IPS DF 6.9 (cell line): Measurements from ENCODE around the gene FKBP10.

ENCODE experiments used
- DNase-seq: peaks from one replicate; pipeline ENCODE4 v3.0.0-alpha.2; 2013; ENCODE audit warnings: low read depth, low spot score
- H3K27ac ChIP-seq: one replicate; pipeline ENCODE4 v1.5.1; 2013; ENCODE audit warnings: low read length, control low read depth
- H3K27me3 ChIP-seq: 2 replicates; pipeline ENCODE4 v1.6.1; 2013; ENCODE audit warnings: mild to moderate bottlenecking, low read length; ENCODE audit not compliant: control insufficient read depth, insufficient read depth
- H3K36me3 ChIP-seq: 2 replicates; pipeline ENCODE4 v1.6.1; 2013; ENCODE audit warnings: low read length; ENCODE audit not compliant: control insufficient read depth, insufficient read depth
- H3K4me1 ChIP-seq: 2 replicates; pipeline ENCODE4 v1.6.1; 2013; ENCODE audit warnings: low read length; ENCODE audit not compliant: control insufficient read depth, insufficient read depth
- H3K4me3 ChIP-seq: 2 replicates; pipeline ENCODE4 v1.5.1; 2013; ENCODE audit warnings: mild to moderate bottlenecking, low read length
- H3K9me3 ChIP-seq: 2 replicates; pipeline ENCODE4 v1.6.1; 2013; ENCODE audit warnings: low read length, inconsistent platforms; ENCODE audit not compliant: control insufficient read depth, insufficient read depth
- WGBS: extraction: QIAGEN DNeasy Blood & Tissue Kit; methylation state at CpG from one replicate; pipeline ENCODE4 v1.1.7; 2013; ENCODE audit warnings: mixed read lengths, missing lambda C conversion rate; ENCODE audit not compliant: insufficient read length, insufficient coverage; 5-methylcytosine and 5-hydroxymethylcytosine counted together

The FKBP10 gene

DNA sequence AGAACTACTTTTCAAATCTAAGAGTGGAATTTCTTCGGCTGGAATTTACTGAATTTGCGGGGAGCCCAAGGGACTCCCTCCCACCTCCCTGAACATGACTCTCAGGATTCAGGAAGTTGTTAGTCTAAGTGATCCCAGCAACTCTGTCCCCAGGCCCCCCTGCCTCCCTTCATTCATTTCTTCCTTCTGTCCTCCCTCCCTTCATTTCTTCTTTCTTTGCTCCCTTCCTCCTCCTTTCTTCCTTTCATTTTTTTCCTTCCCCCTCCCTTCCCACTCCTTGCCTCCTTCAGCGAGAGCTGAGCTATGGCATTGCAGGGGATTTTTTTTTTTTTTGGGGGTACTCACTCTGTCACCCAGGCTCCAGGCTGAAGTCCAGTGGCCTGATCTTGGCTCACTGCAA is 15.4 kb upstream of the FKBP10 start:
- Histone ChIP-seq H3K27me3 (no peaks in the 10 kb centered on the region), H3K4me3 (no peak overlapping the region), H3K27ac (no peak overlapping the region), H3K9me3 (no peaks in the 10 kb centered on the region), H3K4me1 (peaks cover 10% of the 10 kb centered on the region), H3K36me3 (no peaks in the 10 kb centered on the region)
- no peak for DNase-seq
- WGBS: no CpG with 5 or more reads among the region's 3 CpGs

DNA sequence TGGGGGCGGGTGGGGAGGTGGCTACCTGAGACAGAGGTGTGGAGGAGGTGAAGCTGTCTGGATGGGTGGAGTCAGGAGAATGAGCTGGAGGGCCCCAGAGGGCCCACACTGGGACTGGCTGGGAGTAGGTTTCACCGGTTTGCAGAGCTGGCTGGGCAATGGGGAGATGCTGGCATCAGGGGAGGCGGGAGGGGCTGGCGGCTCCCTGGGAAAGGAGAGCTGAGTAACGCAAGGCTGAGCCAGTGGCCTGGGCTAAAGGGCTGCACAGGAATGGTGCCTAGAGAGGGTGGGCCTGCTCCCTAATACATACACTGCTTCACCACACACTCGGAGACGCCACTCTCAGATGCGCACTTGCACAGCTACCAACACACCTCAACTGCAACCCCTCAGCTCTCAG is 13.4 kb upstream of the FKBP10 start:
- H3K36me3 ChIP-seq: no peaks in the 10 kb centered on the region
- no peak overlapping the region for H3K4me3 ChIP-seq
- no peak for DNase-seq
- WGBS: no CpG with 5 or more reads among the region's 8 CpGs
- no peaks in the 10 kb centered on the region for H3K27me3 ChIP-seq
- H3K27ac ChIP-seq: no peak overlapping the region
- H3K4me1 ChIP-seq: peaks cover 4% of the 10 kb centered on the region
- no peaks in the 10 kb centered on the region for H3K9me3 ChIP-seq

DNA sequence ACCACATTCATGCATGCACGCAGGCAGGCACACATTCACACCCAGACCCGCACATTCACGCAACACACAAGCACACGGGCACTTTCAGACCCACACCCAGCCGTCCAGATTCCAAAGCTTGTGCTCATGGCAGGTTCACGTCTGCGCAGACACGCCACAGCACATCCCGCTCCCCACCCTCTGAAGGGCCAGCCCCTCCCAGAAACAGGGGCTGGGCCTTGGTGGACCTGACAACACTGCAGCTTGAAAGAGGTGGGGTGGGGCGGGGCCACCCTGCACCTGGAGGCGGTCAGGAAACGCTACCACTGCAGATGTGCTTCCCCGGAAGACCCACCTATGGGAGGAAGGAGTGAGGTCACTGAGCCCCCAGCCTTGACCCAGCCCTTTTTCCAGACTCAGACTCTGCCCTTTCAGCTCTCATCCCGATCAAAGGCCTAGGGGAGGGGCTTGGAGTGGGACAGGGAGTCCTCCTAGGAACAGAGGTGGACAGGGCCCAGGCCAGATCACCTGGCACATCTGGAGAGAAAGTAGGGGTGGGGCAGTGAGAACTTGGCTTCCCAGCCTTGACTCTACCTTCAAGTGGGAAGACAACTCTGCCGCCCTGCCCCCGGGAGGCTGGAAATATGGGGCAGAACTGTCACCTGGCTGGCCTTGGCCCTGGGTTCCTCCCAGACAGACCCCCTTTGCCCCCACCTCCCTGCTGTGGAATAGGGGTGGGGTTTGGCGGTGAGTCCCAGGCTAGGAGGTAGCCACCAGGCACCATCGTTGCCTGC is 12.0 kb upstream of the FKBP10 start:
- WGBS: no CpG with 5 or more reads among the region's 18 CpGs
- Histone ChIP-seq H3K4me1 (peaks cover 4% of the 10 kb centered on the region), H3K27ac (no peak overlapping the region), H3K4me3 (no peak overlapping the region), H3K36me3 (no peaks in the 10 kb centered on the region), H3K27me3 (no peaks in the 10 kb centered on the region), H3K9me3 (no peaks in the 10 kb centered on the region)
- peak; percentile 83 for DNase-seq

DNA sequence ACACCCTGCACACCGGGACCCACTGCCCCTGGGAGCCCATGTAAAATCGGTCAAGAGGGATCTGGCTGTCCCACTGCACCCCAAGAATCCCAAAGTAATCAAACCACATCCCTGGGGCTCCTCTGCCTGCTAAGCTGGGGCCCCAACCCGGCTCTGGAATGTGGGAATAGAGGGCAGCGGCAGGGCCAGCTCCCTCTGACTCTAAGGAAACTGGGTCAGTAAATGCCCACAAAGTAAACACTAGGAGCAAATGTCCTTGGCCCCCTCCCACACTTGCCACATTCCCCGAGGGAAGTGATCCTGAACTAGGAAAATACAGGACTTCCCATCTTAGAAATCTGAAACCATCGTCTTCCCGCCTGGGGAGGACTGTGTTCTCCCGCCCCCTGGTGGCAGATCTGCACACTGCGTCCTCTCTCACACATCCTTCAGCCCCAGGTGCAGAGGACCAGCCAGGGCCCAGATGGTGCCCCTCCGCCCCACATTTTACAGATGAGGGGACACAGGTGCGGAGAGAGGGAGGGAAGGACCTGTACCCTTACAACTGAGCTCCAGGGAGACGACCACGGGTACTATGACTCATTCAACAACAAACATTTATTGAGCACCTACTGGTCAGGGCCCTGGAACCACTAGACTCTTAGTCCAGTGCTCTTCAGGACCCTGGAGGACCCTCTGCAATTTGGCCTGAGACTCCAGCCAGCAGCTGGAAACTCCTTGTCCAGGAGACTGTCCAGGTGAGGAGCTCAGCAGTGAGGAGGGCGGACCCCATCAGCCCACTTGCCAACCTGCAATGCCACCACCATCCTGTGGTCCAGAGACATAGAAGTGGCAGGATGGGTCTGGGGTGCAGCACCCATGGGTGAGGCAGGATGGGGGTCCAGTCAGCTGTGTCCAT is 11.2 kb upstream of the FKBP10 start:
- H3K4me3 ChIP-seq: no peak overlapping the region
- H3K27me3 ChIP-seq: no peaks in the 10 kb centered on the region
- H3K4me1 ChIP-seq: peaks cover 4% of the 10 kb centered on the region
- peak; percentile 81 for DNase-seq
- no peaks in the 10 kb centered on the region for H3K9me3 ChIP-seq
- no peaks in the 10 kb centered on the region for H3K36me3 ChIP-seq
- H3K27ac ChIP-seq: no peak overlapping the region
- no CpG with 5 or more reads among the region's 14 CpGs for WGBS

DNA sequence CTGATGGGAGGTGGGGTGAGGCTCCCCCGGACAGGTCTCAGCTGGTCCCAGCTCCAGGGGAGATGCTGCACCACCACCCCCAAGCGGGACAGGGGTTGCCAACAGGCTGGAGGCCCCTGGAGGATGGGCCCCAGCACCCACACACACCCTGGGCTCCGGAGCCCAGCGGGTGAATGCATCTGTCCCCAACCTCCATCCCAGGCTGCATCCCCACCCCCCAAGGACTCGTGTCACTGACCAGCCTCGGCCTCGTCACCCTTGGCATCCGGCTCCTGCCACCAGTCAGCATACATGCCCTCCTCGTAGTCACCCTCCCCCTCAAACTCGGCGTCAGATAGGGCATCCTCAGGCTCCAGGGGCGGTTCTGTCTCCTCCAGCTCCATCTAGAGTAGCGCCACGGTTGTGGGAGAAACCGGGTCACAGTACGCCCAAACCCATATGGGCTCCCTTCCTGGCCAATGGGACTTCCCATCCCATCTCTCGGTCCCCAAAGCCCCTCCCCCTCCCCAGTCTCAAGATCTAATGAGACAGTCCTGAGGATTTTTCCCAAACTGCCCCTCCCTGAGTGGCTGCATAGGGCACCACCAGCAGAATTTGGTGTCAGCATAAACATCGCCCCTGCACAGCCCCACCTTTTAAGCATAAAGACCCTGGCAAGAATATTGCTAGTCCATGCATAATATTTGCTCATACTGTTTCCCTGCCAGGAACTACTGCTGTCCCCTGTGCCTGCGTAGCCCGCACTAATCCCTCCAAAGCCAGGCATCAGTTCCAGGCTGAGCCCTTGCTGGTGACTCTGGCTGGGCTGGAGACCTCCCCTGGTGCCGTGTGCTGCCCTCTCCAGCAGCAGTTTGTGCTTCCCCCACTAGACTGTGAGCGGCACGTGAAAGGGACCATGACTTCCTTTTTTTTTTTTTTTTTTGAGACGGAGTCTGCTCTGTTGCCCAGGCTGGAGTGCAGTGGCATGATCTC is 9.5 kb upstream of the FKBP10 start:
- no peak for DNase-seq

DNA sequence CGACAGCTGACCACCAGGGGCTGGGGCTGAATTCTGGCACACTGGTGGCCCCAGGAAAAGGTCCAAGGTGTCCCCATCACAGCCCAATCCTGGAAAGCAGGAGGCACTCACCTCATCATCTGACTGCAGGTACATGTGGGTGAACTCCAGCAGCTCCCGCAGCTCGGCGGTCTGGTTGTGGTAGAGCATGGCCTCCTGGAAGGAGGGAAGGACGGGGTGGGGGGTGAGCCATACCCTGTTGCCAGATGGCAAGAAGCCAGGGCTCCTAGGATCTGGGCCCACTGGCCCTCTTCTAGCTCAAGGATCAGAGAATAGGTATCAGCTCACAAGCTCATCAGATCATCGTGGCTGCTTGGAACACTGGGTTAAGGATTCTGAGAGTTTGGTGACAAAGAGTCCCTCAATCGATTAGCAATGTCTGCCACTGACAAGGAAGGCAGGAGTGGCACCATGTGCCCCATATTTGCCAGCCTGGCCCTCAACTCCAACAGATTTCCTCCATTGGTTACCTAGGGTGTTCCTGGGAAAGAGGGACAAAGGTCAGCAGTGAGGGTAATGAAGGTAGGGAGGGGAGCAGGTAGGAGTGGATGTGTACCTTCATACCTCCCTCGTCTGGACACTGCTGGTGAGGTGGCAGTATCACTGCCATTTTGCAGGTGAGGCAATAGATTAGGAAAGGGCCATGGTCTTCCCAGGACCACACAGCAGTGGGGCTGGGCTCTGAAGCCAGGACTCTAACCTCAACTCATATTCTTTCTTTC is 5.9 kb upstream of the FKBP10 start:
- Histone ChIP-seq H3K4me1 (no peaks in the 10 kb centered on the region; the same call in 1 of the 2 replicates), H3K27me3 (no peaks in the 10 kb centered on the region), H3K36me3 (no peaks in the 10 kb centered on the region), H3K9me3 (no peaks in the 10 kb centered on the region), H3K4me3 (no peak overlapping the region), H3K27ac (no peak overlapping the region)
- DNase-seq: no peak
- WGBS: no CpG with 5 or more reads among the region's 8 CpGs

More for the DNA sequence above, 9.5 kb upstream of the FKBP10 start:
- Histone ChIP-seq H3K27me3 (no peaks in the 10 kb centered on the region), H3K27ac (no peak overlapping the region), H3K9me3 (no peaks in the 10 kb centered on the region), H3K4me3 (no peak overlapping the region), H3K4me1 (peaks cover 4% of the 10 kb centered on the region), H3K36me3 (no peaks in the 10 kb centered on the region)
- no CpG with 5 or more reads among the region's 24 CpGs for WGBS

DNA sequence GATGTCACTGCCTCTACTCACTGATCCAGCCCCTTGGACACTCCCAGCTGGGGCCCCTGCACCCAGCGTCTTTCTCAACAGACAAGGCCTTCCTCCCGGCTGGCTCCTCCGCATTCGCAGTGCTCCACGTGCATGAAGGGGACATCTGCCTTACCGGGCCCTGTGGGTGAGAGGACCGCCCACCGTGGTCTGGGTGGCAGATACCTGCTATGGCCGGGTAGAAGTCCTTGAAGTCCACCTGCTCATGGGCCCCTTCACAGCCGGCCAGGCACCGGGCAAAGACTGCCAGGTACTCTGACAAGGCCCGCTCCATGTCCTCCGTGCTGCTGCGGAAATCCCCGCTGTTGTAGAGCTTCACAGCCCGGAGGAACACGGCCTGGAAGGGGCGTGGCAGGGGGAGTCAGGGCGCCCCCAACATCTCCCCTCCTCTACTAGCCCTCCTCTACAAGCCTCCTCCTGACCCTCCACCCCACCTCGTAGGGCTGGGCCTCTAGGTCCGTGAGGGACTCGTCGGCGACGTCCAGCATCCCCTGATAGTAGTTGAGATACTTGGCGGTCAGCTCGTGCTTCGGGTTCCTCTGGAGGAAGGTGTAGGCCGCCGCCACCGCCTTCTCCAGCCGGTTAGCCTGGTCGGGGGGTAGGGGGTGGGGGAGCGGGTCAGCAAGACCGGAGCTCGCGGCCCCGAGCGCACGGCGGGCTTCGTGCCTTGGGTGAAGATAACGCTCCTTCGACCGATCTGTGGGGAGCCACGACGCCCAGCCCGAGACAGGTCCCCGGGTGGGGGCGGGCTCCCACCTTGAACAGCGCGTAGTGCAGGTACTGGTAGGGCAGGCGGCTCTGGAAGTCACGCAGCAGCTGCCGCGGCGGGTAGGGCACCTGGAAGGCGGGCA is 1.9 kb upstream of the FKBP10 start:
- H3K27me3 ChIP-seq: no peaks in the 10 kb centered on the region
- H3K4me3 ChIP-seq: peak overlapping the region; percentile 85
- no peaks in the 10 kb centered on the region for H3K9me3 ChIP-seq
- H3K27ac ChIP-seq: no peak overlapping the region
- no peak for DNase-seq
- WGBS: no CpG with 5 or more reads among the region's 58 CpGs
- no peaks in the 10 kb centered on the region for H3K36me3 ChIP-seq
- no peaks in the 10 kb centered on the region for H3K4me1 ChIP-seq

DNA sequence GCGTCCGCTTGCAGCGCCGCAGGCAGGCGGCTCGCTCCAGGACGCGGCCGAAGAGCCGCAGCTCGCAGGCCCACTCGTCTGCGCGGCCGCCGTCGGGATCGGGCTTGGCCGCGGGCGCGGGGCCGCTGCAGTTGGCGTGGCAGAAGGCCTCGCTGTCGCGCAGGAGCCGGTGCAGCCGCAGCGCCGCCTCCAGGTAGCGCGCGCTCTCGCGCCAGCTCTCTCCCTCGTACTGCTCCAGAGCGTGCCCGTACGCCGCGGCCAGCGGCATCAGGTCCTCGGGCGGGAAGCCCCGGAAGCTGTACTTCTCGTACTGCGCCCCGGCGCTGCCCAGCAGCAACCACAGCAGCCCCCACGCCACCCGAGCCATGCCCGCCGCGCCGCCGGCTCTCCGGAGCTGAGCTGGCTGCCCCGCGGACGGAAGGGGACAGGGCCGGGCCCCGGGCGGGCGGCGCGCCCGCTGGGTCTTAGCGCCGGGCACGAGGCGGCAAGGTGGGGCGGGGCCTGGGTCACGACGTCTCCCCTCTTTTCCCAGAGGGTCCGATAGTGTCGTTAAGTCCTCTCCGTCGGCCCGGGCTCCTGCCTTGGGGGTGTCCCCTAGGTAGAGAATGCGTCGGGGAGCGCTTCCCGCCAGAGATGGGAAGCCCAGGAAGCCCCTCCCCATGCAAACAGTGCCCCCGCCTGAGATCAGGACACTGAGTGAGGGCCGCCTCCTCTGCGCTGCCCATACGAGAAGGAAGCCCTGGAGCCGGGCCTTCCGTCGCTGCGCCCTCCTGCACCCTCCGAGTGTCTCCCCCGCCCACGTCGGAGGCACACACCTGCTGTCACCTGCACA is 1.0 kb upstream of the FKBP10 start, which contains the start of gene P3H4:
Gene P3H4, minus strand, starts transcription at position 401 of the 832 bp plus-strand sequence. Its CDS starts 34 bp downstream, at position 367.
- DNase-seq: no peak
- Histone ChIP-seq H3K4me3 (peak within 1 kb of the TSS; percentile 85), H3K36me3 (no peaks in the 10 kb centered on the region), H3K27me3 (no peaks in the 10 kb centered on the region), H3K27ac (no peak within 1 kb of the TSS), H3K4me1 (no peaks in the 10 kb centered on the region), H3K9me3 (no peaks in the 10 kb centered on the region)
- no CpG with 5 or more reads among the region's 96 CpGs for WGBS
